ENCODE results near the gene FMO2.
"Not testable (repeated sequence)": the region's sequence is repeated elsewhere in the genome, so short reads cannot be mapped to it uniquely, and the experiment has no call there.

Gene FMO2

DNA sequence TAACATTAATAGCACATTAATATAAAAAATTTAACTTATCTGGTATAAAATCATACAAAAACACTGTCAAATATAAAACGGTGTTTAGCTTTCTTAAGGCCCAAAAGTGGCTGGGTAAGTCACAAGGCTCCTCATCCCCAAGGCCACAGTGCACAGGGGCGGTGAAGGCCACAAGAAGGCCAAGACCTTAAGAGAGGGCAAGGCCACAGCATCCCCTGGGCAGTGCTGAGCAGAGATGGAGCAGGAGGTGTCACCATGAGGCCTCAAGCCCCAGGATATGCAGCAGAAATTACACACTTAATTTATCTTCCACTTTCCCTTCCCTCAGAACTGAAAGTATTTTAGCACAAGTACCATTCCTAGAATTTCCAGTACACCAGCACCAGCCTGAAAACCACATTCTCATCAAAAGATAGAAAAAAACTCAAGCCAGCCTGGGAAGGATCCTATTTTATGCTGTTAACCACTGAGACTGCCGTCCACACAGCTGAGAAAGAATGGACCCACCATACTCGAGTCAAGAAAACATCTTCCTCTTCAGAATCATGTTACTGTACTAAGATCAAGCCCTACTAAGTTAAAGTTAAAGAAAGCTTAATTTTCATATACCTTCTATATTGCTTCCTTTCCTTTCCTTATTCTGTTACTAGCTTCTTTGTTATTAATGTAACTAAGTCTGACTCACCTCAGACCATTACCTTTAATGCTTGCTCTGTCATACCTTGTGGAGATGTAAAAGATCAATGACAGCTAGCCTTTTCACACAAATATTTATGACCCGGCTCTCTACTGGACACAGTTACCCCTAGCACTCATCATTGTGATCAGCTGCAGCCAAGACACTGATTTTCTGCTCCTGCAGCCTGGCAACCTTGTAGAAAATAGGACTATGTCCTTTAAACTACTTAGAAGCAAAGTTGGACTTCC lies 36.8 kb downstream of the FMO2 start:
- TF ChIP-seq ZNF565 (CRISPR knock-in tag; conservative IDR thresholded peaks at IDR 0.05; ENCODE audit: low read depth) (no peak), OSR1 (CRISPR knock-in tag; IDR thresholded peaks at IDR 0.05) (no peak), ZNF8 (CRISPR knock-in tag; IDR thresholded peaks at IDR 0.05) (no peak), BACH2 (CRISPR knock-in tag; IDR thresholded peaks at IDR 0.05; ENCODE audit: borderline replicate concordance) (no peak), TCF4 (CRISPR knock-in tag; IDR thresholded peaks at IDR 0.05; ENCODE audit: borderline replicate concordance) (no peak), ZNF70 (CRISPR knock-in tag; IDR thresholded peaks at IDR 0.05) (no peak), PPARA (CRISPR knock-in tag; IDR thresholded peaks at IDR 0.05; ENCODE audit: borderline replicate concordance) (no peak), TOX (CRISPR knock-in tag; IDR thresholded peaks at IDR 0.05; ENCODE audit: borderline replicate concordance) (no peak), ISL1 (CRISPR knock-in tag; IDR thresholded peaks at IDR 0.05) (no peak), CSRNP3 (CRISPR knock-in tag; IDR thresholded peaks at IDR 0.05) (no peak), ZC3H10 (CRISPR knock-in tag; IDR thresholded peaks at IDR 0.05) (no peak), GLIS3 (CRISPR knock-in tag; IDR thresholded peaks at IDR 0.05) (no peak), TSHZ2 (CRISPR knock-in tag; IDR thresholded peaks at IDR 0.05) (no peak)
- TF ChIP-seq, protein P1, sequence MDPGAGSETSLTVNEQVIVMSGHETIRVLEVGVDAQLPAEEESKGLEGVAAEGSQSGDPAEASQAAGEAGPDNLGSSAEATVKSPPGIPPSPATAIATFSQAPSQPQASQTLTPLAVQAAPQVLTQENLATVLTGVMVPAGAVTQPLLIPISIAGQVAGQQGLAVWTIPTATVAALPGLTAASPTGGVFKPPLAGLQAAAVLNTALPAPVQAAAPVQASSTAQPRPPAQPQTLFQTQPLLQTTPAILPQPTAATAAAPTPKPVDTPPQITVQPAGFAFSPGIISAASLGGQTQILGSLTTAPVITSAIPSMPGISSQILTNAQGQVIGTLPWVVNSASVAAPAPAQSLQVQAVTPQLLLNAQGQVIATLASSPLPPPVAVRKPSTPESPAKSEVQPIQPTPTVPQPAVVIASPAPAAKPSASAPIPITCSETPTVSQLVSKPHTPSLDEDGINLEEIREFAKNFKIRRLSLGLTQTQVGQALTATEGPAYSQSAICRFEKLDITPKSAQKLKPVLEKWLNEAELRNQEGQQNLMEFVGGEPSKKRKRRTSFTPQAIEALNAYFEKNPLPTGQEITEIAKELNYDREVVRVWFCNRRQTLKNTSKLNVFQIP (CRISPR knock-in tag; IDR thresholded peaks at IDR 0.05; ENCODE audit: borderline replicate concordance, low read depth), result no peak
- peak; percentile 16; the same call in 1 of the 3 replicates for ATAC-seq

- no peak for TF ChIP-seq ESRRG (CRISPR knock-in tag; IDR thresholded peaks at IDR 0.05)
- TF ChIP-seq, protein P1 (CRISPR knock-in tag; IDR thresholded peaks at IDR 0.05; ENCODE audit: borderline replicate concordance, low read depth), result no peak
- no peak for TF ChIP-seq GLIS3 (CRISPR knock-in tag; IDR thresholded peaks at IDR 0.05)
- TF ChIP-seq OSR1 (CRISPR knock-in tag; IDR thresholded peaks at IDR 0.05), result no peak
- no peak for TF ChIP-seq ZNF70 (CRISPR knock-in tag; IDR thresholded peaks at IDR 0.05)
- TF ChIP-seq TOX (CRISPR knock-in tag; IDR thresholded peaks at IDR 0.05; ENCODE audit: borderline replicate concordance), result no peak
- no peak for TF ChIP-seq ZNF565 (CRISPR knock-in tag; conservative IDR thresholded peaks at IDR 0.05; ENCODE audit: low read depth)
- no peak for TF ChIP-seq CREB5 (CRISPR knock-in tag; IDR thresholded peaks at IDR 0.05; ENCODE audit: low read depth)
- TF ChIP-seq RARB (CRISPR knock-in tag; IDR thresholded peaks at IDR 0.05), result no peak
- TF ChIP-seq SNAI2 (CRISPR knock-in tag; IDR thresholded peaks at IDR 0.05), result no peak
- no peak for TF ChIP-seq ISL1 (CRISPR knock-in tag; IDR thresholded peaks at IDR 0.05)
- TF ChIP-seq ZC3H10 (CRISPR knock-in tag; IDR thresholded peaks at IDR 0.05), result no peak
- no peak for TF ChIP-seq TCF4 (CRISPR knock-in tag; IDR thresholded peaks at IDR 0.05; ENCODE audit: borderline replicate concordance)
- no peak for TF ChIP-seq BACH2 (CRISPR knock-in tag; IDR thresholded peaks at IDR 0.05; ENCODE audit: borderline replicate concordance)
- no peak for TF ChIP-seq ZFP30 (CRISPR knock-in tag; IDR thresholded peaks at IDR 0.05)
- TF ChIP-seq TSHZ2 (CRISPR knock-in tag; IDR thresholded peaks at IDR 0.05), result no peak
- no peak for ATAC-seq
Measured at GRCh38 chr1:171222936-171223335, 37.8 kb downstream of the FMO2 start.

DNA sequence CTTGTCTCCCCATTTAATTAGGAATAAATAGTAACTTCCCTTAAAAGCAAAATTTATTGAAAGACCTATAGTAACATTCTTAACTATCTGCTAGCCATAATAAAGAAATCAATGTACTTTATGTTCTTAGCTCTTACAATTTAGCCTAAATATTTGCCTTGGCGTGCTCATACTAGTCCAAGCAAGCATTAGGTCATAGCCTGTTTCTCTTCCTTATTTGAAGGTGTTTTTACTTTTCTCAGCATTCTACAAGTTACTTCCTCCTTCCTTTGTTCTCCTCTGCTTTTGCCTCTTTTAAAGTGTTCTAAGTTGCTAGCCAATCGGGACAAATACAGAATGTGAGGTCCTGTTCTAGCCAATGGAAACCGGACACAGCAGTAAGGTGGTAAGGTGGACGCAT lies 39.2 kb downstream of the FMO2 start:
- ATAC-seq, result not testable (repeated sequence)

Measured in SK-N-SH treated with all-trans-retinoic acid at 6 μM for 48 hours (cell line).